Measurements from ENCODE around the gene PHC2.

The PHC2 gene

DNA sequence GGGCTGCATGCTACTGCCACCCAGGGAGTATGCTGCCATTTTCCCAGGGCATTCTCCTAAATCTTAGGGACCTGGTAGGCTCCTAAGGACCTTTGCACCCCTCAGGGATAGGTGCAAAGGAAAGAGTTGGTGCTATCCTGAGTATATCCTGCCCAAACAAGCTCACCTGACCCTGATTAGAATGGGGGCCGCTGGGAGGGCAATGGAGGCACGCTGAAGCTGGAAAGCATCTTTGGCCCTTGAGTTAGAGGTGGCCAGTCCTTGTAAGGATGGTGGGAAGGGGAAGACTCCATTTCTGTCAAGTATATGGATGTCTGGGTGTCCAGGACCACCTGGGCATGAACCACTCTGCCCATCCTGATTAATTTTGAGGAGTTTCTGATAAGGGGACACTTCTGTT lies 61.1 kb downstream of the PHC2 start:
- DNase-seq (ENCODE audit: low read depth in 2 of 2) = no peak

DNA sequence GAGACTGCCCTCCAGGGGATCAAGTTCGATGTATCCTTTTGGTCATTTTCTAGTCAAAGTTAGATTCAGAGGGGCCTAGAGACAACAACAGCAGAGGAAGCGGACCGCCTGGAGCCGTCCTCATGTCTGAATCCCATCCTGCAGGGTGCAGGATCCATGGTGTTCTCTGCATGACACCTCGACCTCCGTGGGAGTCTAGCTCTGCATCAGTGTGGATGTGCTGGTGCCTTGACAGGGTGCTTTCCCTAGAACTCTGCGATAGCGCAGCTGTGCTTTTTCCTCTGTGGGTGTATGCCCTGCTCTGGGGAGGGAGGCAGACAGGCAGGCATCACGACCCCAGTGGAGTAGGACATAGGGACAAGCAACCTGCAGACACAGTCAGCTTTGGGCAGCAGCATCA lies 61.8 kb downstream of the PHC2 start:
- no peak for DNase-seq (ENCODE audit: low read depth in 2 of 2)

DNA sequence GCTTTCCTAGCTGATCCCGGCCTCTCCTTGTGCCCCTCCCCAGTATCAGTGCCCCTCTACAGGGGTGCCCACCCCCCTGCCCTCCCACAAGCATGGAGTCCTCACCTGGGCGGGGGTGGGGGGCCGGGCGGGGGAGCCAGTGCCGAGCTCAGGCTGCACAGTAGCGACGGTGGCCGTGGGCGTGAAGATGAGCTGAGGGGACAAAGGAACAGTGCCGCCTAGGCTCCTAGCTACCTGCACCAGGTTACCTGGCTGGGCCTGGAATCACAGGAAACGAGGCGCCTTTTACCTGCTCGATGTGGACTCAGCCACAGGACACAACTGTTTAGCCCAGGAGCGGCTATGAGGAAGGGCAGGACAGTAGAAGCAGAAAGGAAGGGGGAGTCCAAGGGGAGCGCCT lies 62.5 kb downstream of the PHC2 start:
- no peak for DNase-seq (ENCODE audit: low read depth in 2 of 2)

DNA sequence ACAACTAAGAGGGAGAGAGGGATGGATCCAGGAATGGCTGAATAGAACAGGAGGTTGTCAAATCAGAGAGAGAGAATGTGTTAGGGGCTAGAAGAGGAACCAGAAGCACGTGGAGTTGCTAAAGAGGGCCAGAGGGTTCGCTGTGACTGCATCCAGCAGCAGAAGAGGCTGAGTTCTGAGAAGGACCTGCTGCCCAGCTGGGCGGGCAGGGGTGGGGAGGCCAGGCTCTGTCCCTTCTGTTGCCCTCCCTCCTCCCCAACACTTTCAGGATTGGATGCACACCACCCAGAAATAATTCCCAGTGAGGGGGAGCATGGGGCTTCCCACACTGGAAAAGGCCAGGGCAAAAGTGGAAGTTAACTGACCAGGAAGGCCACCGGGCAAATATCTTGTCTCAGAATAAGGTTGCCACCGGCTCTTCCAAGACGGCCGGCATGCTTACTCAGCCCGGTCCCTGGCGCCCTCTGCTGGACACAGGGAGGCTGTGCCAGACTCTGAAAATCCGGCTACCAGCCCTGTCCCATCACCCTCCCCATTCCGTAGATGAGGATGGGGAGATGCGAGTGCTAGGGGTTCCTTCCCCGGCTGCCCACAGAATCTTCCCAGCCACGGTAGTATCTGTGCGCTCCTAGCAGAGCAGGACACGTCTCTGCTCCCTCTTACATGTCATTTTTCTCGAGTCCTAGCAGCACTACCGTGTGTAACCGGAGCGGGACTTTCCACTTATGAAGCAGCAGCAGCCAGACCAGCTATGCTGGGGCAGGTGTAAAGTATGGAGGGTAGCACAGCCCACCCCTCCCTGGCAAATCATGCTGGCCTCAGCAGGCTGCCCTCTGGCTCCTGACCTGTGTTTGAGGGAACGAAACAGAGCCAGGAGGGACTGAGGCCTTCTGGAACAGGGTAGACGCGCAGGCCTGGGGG lies 63.1 kb downstream of the PHC2 start:
- DNase-seq (ENCODE audit: low read depth in 2 of 2) = peak; percentile 67 to 82

DNA sequence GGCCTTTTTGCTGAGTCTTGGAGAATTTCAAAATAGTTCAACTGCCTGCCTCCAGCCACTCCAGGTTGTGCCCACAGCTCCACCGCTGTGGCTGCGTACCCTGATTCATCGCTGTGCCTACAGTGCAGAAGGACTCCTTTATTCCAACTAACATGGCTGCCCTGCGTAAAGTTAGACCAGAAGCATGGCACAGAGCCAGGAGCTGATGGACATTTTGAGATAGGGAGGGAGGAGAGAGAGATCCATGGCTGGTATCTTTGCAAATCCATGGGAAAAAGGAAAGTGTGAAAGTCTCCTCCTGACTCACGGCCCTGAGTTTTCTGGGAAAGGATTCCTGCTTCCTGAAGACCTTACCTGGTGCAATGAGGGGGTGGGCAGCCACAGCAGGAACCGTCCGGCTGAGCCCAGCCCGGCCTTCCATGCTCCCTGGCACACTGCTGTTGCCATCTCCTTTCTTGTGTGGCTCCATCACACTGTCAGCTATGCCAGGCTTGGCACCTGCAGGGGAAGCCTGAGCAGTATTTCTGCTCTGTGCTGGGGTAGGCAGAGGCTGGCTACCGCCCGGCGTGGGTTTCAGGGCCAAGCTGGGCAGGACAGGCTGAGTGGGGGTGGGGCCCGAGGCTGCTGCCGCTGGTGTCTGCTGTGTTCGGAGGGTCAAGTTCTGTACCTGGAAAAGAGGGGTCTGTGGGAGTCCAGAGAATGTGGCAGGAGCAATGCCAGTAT lies 64.0 kb downstream of the PHC2 start:
- DNase-seq (ENCODE audit: low read depth in 2 of 2) = no peak

DNA sequence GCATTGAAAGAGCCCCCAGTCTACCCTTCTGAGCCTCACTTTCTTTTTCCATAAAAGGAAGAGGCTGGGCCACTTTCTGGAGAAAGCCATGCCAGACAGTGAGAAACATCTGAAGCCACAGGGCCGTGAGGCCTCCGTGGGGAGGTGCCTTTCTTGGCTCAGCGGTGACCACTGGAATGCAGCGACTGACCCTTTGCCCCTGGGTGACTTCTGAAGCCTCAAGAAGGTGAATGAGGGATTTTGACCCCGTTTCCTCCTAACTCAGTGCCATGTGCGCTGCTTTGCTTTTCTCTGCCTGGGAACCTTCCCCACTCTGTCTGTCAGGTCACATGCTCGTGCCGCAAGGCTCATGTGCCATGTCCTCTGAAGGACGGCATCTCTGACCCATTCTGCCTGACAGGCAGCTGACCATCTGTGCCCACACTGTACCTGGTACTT lies 65.3 kb downstream of the PHC2 start:
- no peak for DNase-seq (ENCODE audit: low read depth in 2 of 2)

DNA sequence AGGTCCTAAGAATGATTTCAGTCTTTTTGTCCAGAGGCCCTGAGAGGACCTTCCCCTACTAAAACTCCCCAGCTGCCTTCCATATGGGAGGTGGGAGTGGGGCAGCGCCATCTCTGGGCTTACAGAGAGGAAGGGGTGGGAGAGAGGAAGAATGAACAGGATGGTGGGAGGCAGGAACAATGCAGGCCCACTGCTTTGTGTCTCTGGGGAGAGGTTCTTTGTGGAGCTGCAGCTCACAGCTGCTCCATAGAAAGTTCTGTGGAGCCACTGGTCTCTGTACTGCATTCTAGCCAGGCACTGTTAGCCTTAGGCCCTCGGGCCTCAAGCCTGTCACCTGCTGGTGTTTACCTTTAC lies 66.4 kb downstream of the PHC2 start:
- DNase-seq (ENCODE audit: low read depth in 2 of 2) = no peak

DNA sequence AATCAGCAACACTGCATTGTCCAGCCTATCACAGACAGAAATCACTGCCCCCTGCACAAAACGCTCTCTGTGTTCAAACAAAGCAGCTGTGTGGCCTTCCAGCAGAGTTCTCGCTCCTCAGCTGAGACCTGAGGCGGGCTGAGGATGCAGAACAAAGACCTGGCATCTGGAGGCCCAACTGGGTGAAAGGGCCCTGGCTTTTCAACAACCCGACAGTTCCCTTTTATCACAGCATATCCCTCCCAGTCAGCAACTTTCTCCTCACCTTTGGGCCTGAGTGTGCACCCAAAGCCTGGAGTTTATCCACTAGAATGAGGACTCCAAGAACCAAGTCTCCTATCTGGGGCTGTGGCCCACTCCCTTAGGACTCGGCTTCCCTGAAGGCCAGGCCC lies 67.4 kb downstream of the PHC2 start:
- DNase-seq (ENCODE audit: low read depth in 2 of 2) = no peak

DNA sequence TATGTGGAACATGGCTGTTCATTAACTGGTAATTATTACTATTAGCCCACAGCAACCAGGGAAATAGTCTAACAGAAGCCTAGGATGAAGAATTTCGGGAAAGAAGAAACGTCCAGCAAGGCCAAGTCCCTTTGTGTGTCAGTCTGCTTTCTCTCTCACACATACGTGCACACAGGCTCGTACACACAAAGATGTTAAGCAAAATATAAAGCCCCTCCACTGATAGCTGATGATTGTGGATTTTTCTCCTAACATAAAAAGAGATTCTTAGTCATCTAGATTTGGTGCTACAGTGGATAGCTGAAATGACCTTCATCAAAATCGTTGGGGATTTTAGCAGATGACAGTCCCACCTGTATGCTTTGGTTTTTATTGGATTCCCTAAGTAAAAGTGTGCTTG lies 67.9 kb downstream of the PHC2 start:
- DNase-seq (ENCODE audit: low read depth in 2 of 2) = no peak

DNA sequence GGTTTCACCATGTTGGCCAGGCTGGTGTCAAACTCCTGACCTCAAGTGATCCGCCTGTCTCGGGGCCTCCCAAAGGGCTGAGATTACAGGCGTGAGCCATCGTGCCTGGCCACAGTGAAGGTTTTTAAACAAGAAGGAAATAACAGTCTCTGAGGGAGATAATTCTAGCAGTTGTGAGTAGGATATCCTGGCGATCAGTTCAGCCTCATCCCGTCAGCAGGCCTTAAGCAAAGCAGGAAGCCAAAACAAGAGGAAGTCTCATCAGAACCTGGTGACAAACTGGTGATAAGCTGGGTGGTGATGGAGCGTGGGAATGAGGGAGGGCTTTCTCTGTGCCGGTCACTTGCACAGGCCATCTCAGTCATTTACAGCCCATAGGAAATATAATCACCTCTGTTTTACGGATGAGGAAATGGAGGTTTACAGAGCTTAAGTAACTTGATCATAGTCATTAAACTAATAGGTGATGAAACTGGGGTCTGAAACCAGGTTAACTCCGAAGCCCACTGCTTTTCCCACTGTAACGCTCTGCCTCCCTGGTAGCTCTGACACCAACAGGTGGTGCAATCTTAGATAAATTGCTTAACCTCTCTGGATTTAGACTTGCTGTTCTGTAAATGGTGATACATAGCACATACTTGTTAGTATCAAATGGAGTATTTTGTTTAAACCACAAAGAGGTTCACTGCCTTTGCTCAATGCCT lies 69.2 kb downstream of the PHC2 start:
- no peak for DNase-seq (ENCODE audit: low read depth in 2 of 2)

DNA sequence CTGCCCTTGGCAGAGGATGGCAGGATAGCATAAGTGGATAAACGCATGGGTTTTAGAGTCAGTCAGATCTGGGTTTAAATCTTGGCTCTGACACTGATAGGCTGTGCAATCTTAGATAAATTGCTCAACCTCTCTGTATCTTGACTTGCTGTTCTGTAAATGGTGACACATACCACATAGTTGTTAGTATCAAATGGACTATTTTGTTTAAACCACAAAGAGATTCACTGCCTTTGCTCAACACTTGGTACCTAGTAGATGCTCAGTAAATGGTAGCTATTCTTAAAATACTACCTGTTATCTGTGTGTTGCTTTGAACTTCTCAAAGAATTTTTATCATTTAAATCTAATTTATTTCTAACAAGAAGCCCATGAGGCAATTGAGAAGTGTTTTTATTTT lies 70.5 kb downstream of the PHC2 start:
- no peak for DNase-seq (ENCODE audit: low read depth in 2 of 2)

DNA sequence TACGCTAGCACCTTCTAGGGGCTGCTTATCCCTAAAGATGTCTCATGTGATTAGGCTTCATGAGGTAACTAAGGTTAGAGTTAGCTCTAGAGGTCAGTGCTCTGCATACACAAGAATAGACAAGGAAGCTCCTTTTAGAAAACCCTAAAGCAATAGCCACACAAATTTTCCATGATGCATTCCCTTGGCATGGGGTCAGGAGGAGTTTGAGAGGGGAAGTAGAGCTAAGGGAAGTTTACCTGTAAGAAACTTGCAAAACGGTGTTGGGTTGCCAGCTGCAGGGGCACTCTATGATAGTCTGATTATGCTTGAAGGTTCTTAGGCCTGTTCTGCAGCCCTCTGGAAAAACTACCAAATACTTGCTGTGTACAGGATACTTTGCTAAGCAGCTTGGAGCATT lies 71.0 kb downstream of the PHC2 start:
- no peak for DNase-seq (ENCODE audit: low read depth in 2 of 2)

DNA sequence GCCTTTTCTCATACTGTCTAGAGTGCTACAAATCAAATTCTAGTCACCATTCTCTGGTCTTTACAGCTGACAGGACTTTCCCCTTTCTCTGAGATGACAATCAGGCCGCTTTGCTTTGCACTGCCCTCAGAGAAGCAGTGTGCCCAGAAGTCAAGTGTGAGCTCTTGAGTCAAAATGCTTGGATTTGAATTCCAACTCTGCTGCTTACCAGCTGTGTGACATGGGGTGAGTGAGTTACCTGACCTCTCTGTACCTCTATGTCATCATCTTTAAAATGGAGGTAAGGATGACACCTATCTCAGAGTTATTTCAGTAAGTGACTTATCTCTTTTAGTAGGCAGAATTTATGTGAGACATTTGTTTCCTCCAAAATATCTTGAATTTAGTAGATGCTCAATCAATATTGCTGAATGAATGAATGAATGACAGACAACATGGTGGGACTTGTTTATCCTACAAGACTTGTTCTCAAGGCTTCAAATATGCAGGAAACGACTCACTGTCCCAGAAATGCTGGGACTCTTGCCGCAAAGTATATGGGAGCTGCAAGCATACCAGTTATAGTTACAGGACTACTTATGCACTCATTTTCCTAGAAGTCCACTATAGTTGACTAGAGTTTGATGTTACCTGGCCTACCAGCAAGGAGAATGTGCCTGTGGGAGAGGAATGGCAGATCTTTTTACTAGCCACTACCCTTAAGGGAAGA lies 71.9 kb downstream of the PHC2 start:
- DNase-seq (ENCODE audit: low read depth in 2 of 2) = no peak

DNA sequence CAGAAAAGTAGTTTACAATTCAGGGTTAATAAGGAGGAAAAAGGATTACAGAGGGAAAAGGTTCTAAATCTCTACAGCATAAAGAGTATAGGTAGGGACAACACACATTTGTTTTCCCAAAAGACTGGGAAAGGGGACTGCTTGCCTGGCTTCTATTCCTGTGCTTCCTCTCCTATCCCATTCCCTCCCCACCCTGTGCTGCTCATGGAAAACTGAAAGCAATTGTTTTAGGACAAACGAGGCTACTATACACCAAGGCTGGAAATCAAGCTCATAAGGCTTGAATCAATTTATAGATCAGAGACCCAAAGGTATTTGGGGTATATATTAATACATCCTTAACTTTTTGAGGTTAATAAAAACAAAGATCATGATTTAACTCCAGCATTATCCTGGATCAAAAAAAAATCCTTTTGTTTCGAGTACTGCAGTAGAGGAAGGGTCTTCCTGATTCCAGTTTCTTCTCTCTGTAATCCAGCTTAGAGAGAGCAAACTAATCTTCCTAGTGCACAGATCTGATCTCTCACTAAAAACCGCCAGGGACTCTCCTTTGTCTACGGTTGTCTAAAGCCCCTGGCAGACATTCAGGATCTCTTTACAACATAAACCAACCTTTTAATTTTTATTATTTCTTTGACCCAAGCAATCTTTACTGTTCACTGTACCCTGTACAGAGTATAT lies 72.6 kb downstream of the PHC2 start:
- DNase-seq (ENCODE audit: low read depth in 2 of 2) = no peak

DNA sequence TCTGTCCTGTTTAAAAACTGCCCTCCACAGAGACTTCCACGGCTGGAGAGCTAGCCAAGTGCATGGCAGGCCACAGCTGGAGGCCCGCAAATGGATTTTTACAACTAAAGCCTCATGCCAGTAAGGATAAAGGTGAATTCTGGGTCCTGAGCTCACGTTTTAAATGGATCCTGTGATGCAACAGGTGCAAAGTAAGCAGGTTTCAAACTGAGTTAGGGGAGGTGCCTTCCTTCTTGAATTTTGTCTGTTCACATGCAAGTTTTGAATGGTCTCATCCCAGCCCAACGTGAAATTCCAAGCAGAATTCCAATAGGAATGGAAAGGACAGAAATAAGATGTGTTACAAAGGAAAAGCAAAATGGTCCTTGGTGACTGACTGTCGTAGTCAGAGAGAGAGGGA lies 73.8 kb downstream of the PHC2 start:
- DNase-seq (ENCODE audit: low read depth in 2 of 2) = no peak

DNA sequence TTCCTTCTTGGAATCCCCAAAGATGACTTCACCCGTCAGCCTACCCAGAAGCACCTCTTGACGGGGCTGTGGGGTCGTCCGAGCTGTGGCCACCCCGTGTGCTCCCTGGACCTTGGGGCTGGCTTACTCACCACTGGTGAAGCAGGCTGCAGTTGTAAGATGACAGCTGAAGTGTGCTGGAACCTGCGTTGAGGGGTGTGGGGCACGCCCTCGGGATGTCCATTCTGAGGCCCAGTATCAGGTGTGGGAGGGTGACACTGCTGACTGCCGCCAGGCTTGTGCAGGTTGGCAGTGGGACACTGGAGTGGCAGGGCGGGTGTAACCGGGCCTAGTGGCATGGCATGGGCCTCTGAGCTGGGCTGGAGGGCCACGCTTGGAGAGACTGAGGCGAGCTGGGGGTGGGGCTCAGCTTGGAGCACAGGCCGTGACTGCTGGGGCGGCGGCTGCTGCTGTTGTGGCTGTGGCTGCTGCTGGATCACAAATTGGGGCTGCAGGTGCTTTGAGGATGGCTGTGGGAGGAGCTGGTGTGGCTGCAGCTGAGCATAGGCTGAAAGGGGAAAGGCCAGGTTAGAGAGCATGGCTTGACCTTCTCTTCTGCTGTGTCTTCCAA lies 76.1 kb downstream of the PHC2 start:
- no peak for DNase-seq (ENCODE audit: low read depth in 2 of 2)

DNA sequence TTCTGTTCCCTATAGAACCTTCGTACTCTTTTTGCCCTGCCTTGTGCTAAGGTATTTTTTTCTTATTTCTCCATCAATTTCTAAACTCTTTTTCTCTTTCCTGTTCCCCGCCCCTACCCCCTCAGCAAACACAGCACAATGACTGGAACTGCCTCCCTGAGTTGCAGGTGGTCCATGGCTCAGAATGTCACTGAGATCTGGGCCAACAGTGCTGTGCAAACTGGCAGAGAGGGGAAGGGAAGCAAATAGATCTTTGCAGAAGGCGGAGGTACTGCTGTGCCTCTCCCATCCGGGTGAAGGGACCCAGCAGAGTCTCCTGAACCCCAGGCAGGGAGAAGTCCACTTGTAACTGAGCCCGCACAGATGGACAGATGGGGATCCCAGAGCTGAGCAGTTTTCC lies 77.4 kb downstream of the PHC2 start:
- no peak for DNase-seq (ENCODE audit: low read depth in 2 of 2)

DNA sequence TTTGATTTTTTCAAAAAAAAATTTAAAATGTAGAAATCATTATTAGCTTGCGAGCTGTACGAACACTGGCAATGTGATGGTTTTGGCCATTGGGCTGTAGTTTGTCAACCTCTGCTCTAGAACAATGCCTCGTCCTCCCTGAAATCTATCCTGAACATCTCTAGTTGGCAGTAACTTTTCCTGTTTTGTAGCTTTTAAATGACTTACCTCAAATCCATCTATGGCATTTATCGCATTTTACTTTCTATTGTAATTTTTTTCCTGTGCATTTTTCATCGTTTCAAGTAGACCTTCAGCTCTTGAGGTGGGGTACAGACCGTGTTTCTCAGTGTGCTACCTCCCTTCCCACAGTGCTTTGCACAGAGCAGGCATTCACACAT lies 79.6 kb downstream of the PHC2 start:
- no peak for DNase-seq (ENCODE audit: low read depth in 2 of 2)

DNA sequence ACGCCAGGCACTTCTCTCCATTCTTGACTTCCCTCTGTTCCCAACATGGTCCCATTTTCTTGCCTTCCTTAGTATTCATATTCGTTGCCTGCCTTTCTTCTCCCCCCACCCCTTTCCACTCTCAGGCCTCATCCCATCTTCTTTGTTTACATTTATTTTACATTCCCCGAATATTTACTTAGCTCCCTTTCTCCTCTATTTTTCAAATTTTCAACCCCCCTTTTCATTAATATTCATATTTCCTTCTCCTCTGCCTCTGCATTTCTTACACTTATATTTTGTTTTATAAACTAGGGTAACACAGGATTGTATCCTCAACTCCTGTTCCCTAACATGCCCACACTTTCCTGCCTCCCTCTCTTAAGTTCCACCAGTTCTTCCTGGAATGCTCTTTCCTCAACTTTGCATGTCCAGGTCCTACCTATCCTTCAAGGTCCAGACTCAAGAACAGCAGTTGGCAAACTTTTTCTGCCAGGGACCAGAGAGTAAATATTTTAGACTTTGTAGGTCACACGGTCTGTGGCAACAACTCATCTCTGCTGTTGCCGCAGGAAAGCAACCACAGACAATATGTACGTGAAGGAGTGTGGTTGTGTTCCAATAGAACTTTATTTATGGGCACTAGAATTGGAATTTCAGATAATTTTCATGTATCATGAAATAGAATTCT lies 80.1 kb downstream of the PHC2 start:
- DNase-seq (ENCODE audit: low read depth in 2 of 2) = no peak

DNA sequence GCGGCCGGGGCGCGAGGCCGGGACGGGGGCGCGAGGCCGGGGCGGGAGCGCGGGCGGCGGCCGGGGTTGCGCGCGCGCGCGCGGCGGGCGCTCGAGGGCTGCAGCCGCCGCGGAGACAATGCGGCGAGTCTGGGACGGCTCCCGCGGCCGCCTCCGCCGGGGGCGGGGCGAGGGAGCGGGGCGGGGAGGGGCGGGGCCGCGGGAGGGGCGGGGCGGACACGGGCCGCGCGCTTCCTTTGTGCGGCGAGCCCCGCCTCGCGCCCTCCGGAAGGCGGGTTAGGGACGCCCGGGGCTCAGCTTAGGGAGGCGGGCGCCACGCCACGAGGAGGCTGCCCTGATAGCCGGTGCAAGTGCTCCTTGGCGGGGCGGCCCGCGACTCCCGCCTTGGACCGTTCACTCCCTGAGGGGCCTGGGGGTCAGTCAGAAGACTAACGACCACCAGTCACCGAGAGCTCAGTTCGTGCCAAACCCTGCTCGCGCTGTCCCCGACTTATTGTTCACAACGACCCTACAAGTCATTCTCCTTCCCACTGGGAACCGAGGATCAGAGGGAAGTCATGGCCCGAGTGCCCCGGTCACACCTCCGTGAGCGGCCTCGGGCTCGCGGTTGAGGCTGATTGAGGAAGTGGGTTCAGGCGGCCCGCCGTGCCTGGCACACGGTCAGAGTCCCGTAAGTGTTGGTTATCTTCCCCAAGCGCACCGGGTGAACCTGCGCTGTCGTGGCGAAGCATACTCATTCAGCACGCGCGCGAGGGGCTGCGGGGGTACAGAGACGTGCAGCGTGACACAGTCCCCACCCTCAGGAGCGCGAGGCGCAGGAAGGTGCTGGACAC lies 80.9 kb downstream of the PHC2 start:
- peak; percentile 55 to 69 for DNase-seq (ENCODE audit: low read depth in 2 of 2)
